ENCODE data around the gene RPSA. TPM values are rescaled to one million over a fixed set of nuclear protein-coding genes. Genes with fewer than 3 reads are reported as not detected.
"Not testable (repeated sequence)": the region's sequence is repeated elsewhere in the genome, so short reads cannot be mapped to it uniquely, and the experiment has no call there.

Gene RPSA
- total RNA-seq, 1 experiment from 2014 or later, result 2,077 TPM

DNA sequence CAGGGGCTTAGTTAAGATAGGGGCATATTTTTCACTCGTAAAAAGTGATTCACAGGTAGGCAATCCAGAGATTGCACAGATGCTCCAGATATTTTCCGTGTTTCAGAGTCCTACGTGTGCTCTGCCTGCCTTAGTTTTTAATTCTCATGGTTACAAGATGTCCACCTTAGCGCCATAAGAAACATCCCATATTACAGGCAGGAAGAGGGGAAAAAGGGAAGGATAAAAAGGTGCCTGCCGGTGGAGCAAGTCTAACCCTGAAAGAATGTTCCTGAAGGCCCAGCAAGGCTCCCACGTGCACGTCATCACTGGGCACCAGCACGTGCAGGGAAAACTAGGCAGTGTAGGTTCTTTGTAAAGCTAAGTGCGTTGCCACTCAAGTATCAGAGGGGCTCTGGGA lies 50.8 kb downstream of the RPSA start:
- Mint-ChIP-seq H3K4me1 (peaks cover 5 to 6% of the 10 kb centered on the region in 2 experiments), H3K27ac (no peak overlapping the region; a peak in 1 of 7 replicates), H3K4me3 (no peak overlapping the region), H3K9me3 (peaks cover 0 to 4% of the 10 kb centered on the region in 2 experiments; a peak in 2 of 5 replicates), H3K36me3 (ENCODE audit: insufficient read depth in 1 of 3, low read depth in 3 of 3) (peaks cover 0 to 4% (median 3%) of the 10 kb centered on the region in 3 experiments; a peak in 1 of 7 replicates), H3K27me3 (ENCODE audit: low read depth) (no peaks in the 10 kb centered on the region)
- Histone ChIP-seq H4K20me1 (ENCODE audit: control insufficient read depth, insufficient read depth, insufficient read length) (no peaks in the 10 kb centered on the region), H3T11ph (ENCODE audit: low read length) (no peak overlapping the region), H2AFZ (ENCODE audit: low read length) (no peak overlapping the region), H3K14ac (ENCODE audit: insufficient read depth, low read length) (no peak overlapping the region), H3K79me1 (ENCODE audit: insufficient read depth, low read depth, low read length, poor library complexity, severe bottlenecking) (no peaks in the 10 kb centered on the region), H4K5ac (ENCODE audit: insufficient read length, low read depth, low read length) (no peak overlapping the region), H3K4me1 (ENCODE audit: insufficient read depth, low read length) (no peaks in the 10 kb centered on the region), H3K9me3 (ENCODE audit: control insufficient read depth, low read depth, low read length) (no peaks in the 10 kb centered on the region), H3K18ac (ENCODE audit: insufficient read length, low read depth, low read length) (no peak overlapping the region), H2BK15ac (ENCODE audit: low read depth, low read length) (no peak overlapping the region), H4K91ac (ENCODE audit: insufficient read length, low read depth, low read length) (no peak overlapping the region), H3K23ac (ENCODE audit: insufficient read length, low read depth, low read length) (no peak overlapping the region), H3K4ac (ENCODE audit: low read depth, low read length) (no peak overlapping the region), H2BK20ac (ENCODE audit: low read depth, low read length, poor library complexity, severe bottlenecking) (no peak overlapping the region), H2BK120ac (ENCODE audit: low read depth, low read length, poor library complexity, severe bottlenecking) (no peak overlapping the region), H3K9ac (ENCODE audit: extremely low read depth, insufficient read length, low read length) (no peak overlapping the region), H4K8ac (replicated peaks; ENCODE audit: insufficient read length, low read depth, low read length) (no peak overlapping the region), H3K79me2 (ENCODE audit: insufficient read depth, low read length) (no peaks in the 10 kb centered on the region), H2BK5ac (ENCODE audit: insufficient read length, low read length) (no peak overlapping the region), H2BK12ac (ENCODE audit: insufficient read length, low read depth, low read length) (no peak overlapping the region), H2AK5ac (ENCODE audit: insufficient read length, low read length) (no peak overlapping the region), H3K23me2 (ENCODE audit: insufficient read length, low read depth, low read length, poor library complexity, severe bottlenecking) (no peaks in the 10 kb centered on the region), H3K27ac (ENCODE audit: insufficient read length, low read depth, low read length) (no peak overlapping the region), H3K56ac (ENCODE audit: insufficient read length, low read depth, low read length) (no peak overlapping the region), H3K4me2 (ENCODE audit: insufficient read depth, insufficient read length, low read length) (no peak overlapping the region), H3K27me3 (ENCODE audit: insufficient read depth, low read length) (no peaks in the 10 kb centered on the region)
- no peak for DNase-seq
- no CpG with 5 or more reads among the region's 9 CpGs for WGBS (ENCODE audit: extremely low coverage, insufficient read length, low lambda C conversion rate)
- TF ChIP-seq, protein P1, sequence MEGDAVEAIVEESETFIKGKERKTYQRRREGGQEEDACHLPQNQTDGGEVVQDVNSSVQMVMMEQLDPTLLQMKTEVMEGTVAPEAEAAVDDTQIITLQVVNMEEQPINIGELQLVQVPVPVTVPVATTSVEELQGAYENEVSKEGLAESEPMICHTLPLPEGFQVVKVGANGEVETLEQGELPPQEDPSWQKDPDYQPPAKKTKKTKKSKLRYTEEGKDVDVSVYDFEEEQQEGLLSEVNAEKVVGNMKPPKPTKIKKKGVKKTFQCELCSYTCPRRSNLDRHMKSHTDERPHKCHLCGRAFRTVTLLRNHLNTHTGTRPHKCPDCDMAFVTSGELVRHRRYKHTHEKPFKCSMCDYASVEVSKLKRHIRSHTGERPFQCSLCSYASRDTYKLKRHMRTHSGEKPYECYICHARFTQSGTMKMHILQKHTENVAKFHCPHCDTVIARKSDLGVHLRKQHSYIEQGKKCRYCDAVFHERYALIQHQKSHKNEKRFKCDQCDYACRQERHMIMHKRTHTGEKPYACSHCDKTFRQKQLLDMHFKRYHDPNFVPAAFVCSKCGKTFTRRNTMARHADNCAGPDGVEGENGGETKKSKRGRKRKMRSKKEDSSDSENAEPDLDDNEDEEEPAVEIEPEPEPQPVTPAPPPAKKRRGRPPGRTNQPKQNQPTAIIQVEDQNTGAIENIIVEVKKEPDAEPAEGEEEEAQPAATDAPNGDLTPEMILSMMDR (conservative IDR thresholded peaks at IDR 0.05), result no peak

DNA sequence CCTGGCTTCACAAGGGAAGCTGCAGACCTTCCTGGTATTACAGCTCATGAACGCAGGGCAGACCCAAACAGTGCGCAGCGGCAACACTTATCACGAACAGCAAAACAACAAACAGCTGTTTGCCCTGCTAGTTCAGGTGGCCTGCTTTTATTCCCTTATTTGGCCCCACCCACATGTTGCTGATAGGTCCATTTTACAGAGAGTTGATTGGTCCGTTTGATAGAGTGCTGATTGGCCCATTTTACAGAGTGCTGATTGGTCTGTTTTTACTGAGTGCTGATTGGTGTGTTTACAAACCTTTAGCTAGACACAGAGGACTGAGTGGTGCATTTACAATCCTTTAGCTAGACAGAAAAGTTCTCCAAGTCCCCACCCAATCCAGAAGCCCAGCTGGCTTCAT lies 52.1 kb downstream of the RPSA start:
- not testable (repeated sequence) for H3K4me3 Mint-ChIP-seq; H3K23ac ChIP-seq (ENCODE audit: insufficient read length, low read depth, low read length); H3K9ac ChIP-seq (ENCODE audit: extremely low read depth, insufficient read length, low read length); H2BK5ac ChIP-seq (ENCODE audit: insufficient read length, low read length); H2BK15ac ChIP-seq (ENCODE audit: low read depth, low read length); H3K23me2 ChIP-seq (ENCODE audit: insufficient read length, low read depth, low read length, poor library complexity, severe bottlenecking); H3K27me3 ChIP-seq (ENCODE audit: insufficient read depth, low read length); H3K56ac ChIP-seq (ENCODE audit: insufficient read length, low read depth, low read length); DNase-seq; H3K79me2 ChIP-seq (ENCODE audit: insufficient read depth, low read length); H3K27ac ChIP-seq (ENCODE audit: insufficient read length, low read depth, low read length); H3K27me3 Mint-ChIP-seq (ENCODE audit: low read depth); H2AFZ ChIP-seq (ENCODE audit: low read length); H3K4me1 Mint-ChIP-seq; H3K4me2 ChIP-seq (ENCODE audit: insufficient read depth, insufficient read length, low read length); H2BK120ac ChIP-seq (ENCODE audit: low read depth, low read length, poor library complexity, severe bottlenecking); H3K27ac Mint-ChIP-seq; H3K18ac ChIP-seq (ENCODE audit: insufficient read length, low read depth, low read length); H2BK12ac ChIP-seq (ENCODE audit: insufficient read length, low read depth, low read length); H4K91ac ChIP-seq (ENCODE audit: insufficient read length, low read depth, low read length); H3K4me1 ChIP-seq (ENCODE audit: insufficient read depth, low read length); H4K5ac ChIP-seq (ENCODE audit: insufficient read length, low read depth, low read length); H3K9me3 Mint-ChIP-seq; H3K4ac ChIP-seq (ENCODE audit: low read depth, low read length); H3K14ac ChIP-seq (ENCODE audit: insufficient read depth, low read length); H2AK5ac ChIP-seq (ENCODE audit: insufficient read length, low read length); H3K9me3 ChIP-seq (ENCODE audit: control insufficient read depth, low read depth, low read length); H4K20me1 ChIP-seq (ENCODE audit: control insufficient read depth, insufficient read depth, insufficient read length); H3T11ph ChIP-seq (ENCODE audit: low read length); H2BK20ac ChIP-seq (ENCODE audit: low read depth, low read length, poor library complexity, severe bottlenecking); H4K8ac ChIP-seq (replicated peaks; ENCODE audit: insufficient read length, low read depth, low read length); H3K79me1 ChIP-seq (ENCODE audit: insufficient read depth, low read depth, low read length, poor library complexity, severe bottlenecking); H3K36me3 Mint-ChIP-seq (ENCODE audit: insufficient read depth in 1 of 3, low read depth in 3 of 3)
- WGBS (ENCODE audit: extremely low coverage, insufficient read length, low lambda C conversion rate), result no CpG with 5 or more reads among the region's 5 CpGs
